22Rv1 (cell line): ENCODE data around the gene SSTR1.

ENCODE experiments used
- ZFX ChIP-seq: fragments of 450-650 bp; IDR thresholded peaks from 2 replicates; pipeline ENCODE4 v1.6.1; 2017; ENCODE audit warnings: antibody characterized with exemption, borderline replicate concordance
- TF ChIP-seq, protein P1 (sequence below): fragments of 450-650 bp; IDR thresholded peaks from 2 replicates; pipeline ENCODE4 v1.5.1; 2017; ENCODE audit warnings: mild to moderate bottlenecking

DNA sequence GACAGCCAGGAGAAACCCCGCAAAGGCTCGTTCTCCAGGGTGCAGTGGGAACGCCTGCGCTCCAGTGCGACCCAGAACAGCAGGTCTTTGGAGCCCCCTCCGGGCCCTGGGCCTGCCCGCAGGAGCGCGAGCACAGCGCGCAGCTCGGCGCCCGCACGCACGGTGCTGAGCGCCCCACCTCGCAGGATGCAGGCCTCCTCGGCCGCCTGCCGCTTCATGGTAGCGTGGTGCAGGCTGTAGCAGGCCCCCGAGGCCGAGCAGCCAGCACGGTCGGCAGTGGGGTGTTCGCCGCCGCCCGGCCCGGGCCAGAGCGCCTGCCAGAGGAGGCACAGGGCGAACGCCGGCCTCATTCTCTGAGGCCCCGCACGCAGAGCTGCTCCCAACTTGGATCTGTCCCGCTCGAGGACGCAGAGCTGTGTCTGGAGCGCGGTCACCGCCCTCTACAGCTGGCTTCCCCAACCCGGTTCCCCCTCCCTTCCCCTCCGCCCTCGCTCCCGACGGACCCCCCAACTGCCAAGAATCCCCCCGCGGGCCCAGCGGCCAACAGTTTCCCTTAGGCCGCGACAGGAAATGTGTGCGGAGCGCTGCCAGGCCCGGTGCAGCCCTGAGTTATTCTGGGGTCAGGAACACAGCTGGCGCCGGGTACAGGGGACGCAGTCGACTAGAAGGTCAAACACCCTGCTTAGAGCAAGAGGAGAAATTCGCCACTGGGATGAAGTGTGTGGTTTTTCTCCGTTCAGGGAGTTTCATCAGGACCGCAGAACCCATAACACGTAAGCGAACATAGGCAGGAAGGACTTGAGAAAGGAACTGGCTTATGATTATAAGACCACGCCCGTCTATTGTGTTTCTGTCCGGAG, 48.2 kb downstream of the SSTR1 start, which contains the start of gene CLEC14A:
- TF ChIP-seq, protein P1, sequence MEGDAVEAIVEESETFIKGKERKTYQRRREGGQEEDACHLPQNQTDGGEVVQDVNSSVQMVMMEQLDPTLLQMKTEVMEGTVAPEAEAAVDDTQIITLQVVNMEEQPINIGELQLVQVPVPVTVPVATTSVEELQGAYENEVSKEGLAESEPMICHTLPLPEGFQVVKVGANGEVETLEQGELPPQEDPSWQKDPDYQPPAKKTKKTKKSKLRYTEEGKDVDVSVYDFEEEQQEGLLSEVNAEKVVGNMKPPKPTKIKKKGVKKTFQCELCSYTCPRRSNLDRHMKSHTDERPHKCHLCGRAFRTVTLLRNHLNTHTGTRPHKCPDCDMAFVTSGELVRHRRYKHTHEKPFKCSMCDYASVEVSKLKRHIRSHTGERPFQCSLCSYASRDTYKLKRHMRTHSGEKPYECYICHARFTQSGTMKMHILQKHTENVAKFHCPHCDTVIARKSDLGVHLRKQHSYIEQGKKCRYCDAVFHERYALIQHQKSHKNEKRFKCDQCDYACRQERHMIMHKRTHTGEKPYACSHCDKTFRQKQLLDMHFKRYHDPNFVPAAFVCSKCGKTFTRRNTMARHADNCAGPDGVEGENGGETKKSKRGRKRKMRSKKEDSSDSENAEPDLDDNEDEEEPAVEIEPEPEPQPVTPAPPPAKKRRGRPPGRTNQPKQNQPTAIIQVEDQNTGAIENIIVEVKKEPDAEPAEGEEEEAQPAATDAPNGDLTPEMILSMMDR: no peak
- TF ChIP-seq ZFX: no peak
